ENCODE results near the gene SORBS2. TPM values are rescaled to one million over a fixed set of nuclear protein-coding genes. Genes with fewer than 3 reads are reported as not detected.

The SORBS2 gene
- total RNA-seq, 1 experiment from 2014 or later: 9.7 TPM

DNA sequence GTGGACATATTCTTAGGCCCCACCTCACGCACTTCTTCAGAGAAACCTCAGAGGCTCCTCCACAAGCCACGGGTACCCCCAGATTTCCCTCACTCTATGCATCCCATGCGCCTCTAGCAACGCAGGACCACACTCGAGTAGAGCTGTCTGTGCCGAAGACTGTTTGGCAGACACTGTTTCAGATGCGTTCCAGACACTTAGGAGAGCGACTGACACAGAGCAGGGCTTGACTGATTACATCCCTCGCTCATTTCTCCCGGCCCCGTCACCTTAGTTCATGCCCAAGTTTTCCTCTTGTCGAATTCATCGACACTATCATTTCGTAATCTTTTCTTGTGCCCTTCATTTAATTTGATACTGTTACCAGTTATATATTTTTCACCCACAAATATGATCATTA lies 15.0 kb downstream of the SORBS2 start:
- DNase-seq: no peak
- Mint-ChIP-seq H3K27me3 (ENCODE audit: low read depth) (no peaks in the 10 kb centered on the region), H3K36me3 (ENCODE audit: insufficient read depth in 1 of 3, low read depth in 3 of 3) (peaks cover 0 to 8% (median 0%) of the 10 kb centered on the region in 3 experiments; a peak in 3 of 7 replicates), H3K9me3 (no peaks in the 10 kb centered on the region; a peak in 2 of 5 replicates), H3K27ac (peak overlapping the region in 2 of 3 experiments; percentile 1 to 40; a peak in 2 of 7 replicates), H3K4me3 (no peak overlapping the region), H3K4me1 (peaks cover 0 to 3% of the 10 kb centered on the region in 2 experiments; a peak in 1 of 4 replicates)
- Histone ChIP-seq H2AFZ (ENCODE audit: low read length) (no peak overlapping the region), H3K56ac (ENCODE audit: insufficient read length, low read depth, low read length) (no peak overlapping the region), H3K4ac (ENCODE audit: low read depth, low read length) (no peak overlapping the region), H3K27me3 (ENCODE audit: insufficient read depth, low read length) (no peaks in the 10 kb centered on the region), H2BK120ac (ENCODE audit: low read depth, low read length, poor library complexity, severe bottlenecking) (no peak overlapping the region), H3K23me2 (ENCODE audit: insufficient read length, low read depth, low read length, poor library complexity, severe bottlenecking) (no peaks in the 10 kb centered on the region), H4K20me1 (ENCODE audit: control insufficient read depth, insufficient read depth, insufficient read length) (no peaks in the 10 kb centered on the region), H2AK5ac (ENCODE audit: insufficient read length, low read length) (no peak overlapping the region), H3K79me1 (ENCODE audit: insufficient read depth, low read depth, low read length, poor library complexity, severe bottlenecking) (no peaks in the 10 kb centered on the region), H4K91ac (ENCODE audit: insufficient read length, low read depth, low read length) (no peak overlapping the region), H3K9ac (ENCODE audit: extremely low read depth, insufficient read length, low read length) (no peak overlapping the region), H3T11ph (ENCODE audit: low read length) (no peak overlapping the region), H2BK5ac (ENCODE audit: insufficient read length, low read length) (no peak overlapping the region), H4K8ac (replicated peaks; ENCODE audit: insufficient read length, low read depth, low read length) (no peak overlapping the region), H2BK20ac (ENCODE audit: low read depth, low read length, poor library complexity, severe bottlenecking) (no peak overlapping the region), H3K14ac (ENCODE audit: insufficient read depth, low read length) (no peak overlapping the region), H3K27ac (ENCODE audit: insufficient read length, low read depth, low read length) (no peak overlapping the region), H2BK15ac (ENCODE audit: low read depth, low read length) (no peak overlapping the region), H3K79me2 (ENCODE audit: insufficient read depth, low read length) (no peaks in the 10 kb centered on the region), H3K4me1 (ENCODE audit: insufficient read depth, low read length) (no peaks in the 10 kb centered on the region), H3K4me2 (ENCODE audit: insufficient read depth, insufficient read length, low read length) (no peak overlapping the region), H3K18ac (ENCODE audit: insufficient read length, low read depth, low read length) (no peak overlapping the region), H3K9me3 (ENCODE audit: control insufficient read depth, low read depth, low read length) (no peaks in the 10 kb centered on the region), H2BK12ac (ENCODE audit: insufficient read length, low read depth, low read length) (no peak overlapping the region), H4K5ac (ENCODE audit: insufficient read length, low read depth, low read length) (no peak overlapping the region), H3K23ac (ENCODE audit: insufficient read length, low read depth, low read length) (no peak overlapping the region)
- TF ChIP-seq, protein P1, sequence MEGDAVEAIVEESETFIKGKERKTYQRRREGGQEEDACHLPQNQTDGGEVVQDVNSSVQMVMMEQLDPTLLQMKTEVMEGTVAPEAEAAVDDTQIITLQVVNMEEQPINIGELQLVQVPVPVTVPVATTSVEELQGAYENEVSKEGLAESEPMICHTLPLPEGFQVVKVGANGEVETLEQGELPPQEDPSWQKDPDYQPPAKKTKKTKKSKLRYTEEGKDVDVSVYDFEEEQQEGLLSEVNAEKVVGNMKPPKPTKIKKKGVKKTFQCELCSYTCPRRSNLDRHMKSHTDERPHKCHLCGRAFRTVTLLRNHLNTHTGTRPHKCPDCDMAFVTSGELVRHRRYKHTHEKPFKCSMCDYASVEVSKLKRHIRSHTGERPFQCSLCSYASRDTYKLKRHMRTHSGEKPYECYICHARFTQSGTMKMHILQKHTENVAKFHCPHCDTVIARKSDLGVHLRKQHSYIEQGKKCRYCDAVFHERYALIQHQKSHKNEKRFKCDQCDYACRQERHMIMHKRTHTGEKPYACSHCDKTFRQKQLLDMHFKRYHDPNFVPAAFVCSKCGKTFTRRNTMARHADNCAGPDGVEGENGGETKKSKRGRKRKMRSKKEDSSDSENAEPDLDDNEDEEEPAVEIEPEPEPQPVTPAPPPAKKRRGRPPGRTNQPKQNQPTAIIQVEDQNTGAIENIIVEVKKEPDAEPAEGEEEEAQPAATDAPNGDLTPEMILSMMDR (conservative IDR thresholded peaks at IDR 0.05): no peak
- WGBS (ENCODE audit: extremely low coverage, insufficient read length, low lambda C conversion rate): no CpG with 5 or more reads among the region's 14 CpGs
